SK-N-MC (cell line): ENCODE data around the gene DLG2.

Experiments
- EZH2 ChIP-seq: fragments of 200-600 bp; sonication (generic); IDR thresholded peaks from one replicate; pipeline ENCODE4 v1.6.1; 2017; ENCODE audit warnings: antibody characterized with exemption
- FOXP2 ChIP-seq: optimal IDR thresholded peaks from 2 replicates; pipeline ENCODE3; 2011; ENCODE audit warnings: mild to moderate bottlenecking, moderate library complexity; ENCODE audit not compliant: insufficient read depth; ENCODE audit errors: extremely low read length, control extremely low read depth
- POLR2AphosphoS5 ChIP-seq: IDR thresholded peaks from 2 replicates; pipeline ENCODE4 v1.6.1; 2012; ENCODE audit warnings: mild to moderate bottlenecking, low read depth, low read length, borderline replicate concordance

GRCh38 chr11:84247926-84248325, 1379.2 kb downstream of the DLG2 start:
- TF ChIP-seq EZH2 (no peak), POLR2AphosphoS5 (peak; percentile 48; the same call in 1 of the 2 replicates), FOXP2 (no peak)
